Fibroblast of the conjunctiva (primary cell): ENCODE data around the gene INSYN1.
"Not testable (repeated sequence)": the region's sequence is repeated elsewhere in the genome, so short reads cannot be mapped to it uniquely, and the experiment has no call there.

Experiments used
- DNase-seq: peaks from one replicate; pipeline ENCODE4 v3.0.0-alpha.2; 2010; ENCODE audit warnings: low read depth

Gene INSYN1

DNA sequence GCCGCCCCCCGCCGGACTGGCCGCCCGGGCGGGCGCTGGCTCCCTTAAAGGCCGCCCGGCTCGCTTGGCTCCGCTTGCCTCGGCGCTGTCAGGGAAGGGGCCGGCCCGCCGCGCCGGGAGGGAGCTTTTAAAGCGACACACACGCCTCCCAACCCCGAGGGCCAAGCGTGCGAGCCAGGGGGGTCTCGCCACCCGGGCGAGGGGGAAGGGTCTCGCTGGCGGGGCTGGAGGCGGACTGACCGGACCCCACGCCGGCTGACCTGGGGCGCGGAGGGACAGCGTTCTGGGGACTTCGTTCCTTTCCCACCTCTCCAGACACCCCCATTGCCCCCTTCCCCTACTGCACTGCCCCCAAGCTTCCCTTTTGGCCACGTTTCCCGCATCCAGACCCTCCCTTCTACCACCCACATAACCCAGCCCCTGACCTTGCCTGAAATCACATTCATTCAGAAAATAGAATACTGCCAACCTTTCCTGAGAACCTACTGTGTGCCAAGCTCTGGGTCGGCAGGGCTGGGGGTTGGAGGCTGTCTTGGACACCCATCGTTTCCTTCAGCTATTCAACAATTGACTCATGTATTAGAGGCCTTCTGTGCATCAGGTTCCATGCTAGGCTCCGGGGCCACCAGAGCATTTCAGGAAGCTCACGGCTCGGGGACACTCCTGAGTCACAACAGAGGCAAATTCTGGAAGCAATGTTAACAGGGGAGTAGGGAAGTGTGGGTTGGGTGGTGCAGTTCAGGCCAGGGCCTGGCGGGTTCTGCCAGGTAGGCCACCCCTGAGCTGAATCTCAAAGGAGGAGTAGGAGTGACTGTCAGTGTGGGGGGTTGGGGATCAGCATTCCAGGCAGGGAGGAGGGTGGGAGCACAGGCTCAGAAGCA lies at the start of gene INSYN1:
Gene INSYN1 (minus strand): TSS at position 102 of the 881 bp plus-strand sequence. CDS start 2,221 bp downstream, outside the sequence.
- no peak for DNase-seq

DNA sequence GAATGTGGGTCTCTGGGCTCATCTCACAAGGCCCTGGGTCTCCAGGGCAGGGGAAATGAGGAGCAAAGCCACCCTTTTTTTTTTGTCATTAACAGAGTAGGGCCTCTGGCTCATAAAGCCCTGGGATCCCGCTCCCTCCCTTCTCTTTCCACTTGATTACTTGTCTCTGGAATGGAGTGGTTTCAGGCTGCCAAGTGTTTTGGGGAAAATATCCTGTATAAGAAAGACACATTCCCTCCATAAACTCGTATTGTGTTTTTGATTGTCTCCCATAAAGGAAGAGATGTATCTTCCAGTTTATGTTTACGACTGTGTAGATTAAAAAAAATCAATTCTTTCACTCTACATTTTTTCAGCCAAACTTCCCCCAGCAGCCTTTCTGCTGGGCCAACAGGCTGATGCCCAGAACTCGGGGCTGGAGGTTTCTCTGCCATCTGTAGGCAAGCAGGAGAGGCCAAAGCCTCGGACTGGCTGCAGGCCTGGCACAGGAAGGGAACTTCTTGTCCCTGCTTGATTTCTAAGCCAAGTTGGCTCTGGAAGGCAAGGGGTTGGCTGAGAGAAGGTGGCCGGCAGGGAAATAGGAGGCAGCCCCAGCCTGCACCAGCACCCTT lies 49.4 kb upstream of the INSYN1 start:
- DNase-seq, result no peak

DNA sequence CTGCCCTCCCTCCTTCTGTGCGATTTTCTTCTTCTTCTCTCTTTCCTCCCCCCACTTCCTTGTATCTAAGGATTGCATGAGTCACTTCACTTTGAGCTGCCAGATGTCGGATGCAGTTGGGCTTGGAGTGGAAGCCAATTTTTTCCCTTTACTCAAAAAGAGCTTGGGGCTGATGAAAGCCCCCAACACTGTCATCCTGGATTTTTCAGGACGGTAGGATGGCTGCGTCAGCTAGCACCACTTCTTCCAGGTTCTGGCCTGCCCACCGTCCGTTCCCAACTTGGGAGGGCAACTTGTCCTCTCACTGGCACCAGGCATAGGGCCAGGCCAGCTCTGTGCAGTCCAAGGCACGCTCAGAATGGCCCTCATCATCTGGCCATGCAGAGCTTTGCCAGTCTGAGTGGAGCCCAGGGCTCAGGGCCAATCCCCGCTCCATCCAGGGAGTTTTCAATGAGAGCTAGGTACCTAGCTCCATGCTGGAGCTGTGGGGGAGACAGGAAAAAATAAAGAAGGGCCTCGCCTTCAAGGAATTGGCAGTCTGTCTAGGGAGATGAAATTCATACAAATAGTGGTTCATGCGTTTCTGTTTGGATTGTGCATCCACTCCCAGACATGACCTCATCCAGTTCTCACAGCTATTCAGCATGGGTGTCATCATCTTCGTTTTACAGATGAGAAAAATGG lies 47.7 kb upstream of the INSYN1 start:
- DNase-seq, result peak; percentile 70

GRCh38 chr15:73799466-73799865 lies 46.3 kb upstream of the INSYN1 start:
- no peak for DNase-seq

- no peak for DNase-seq
Measured at GRCh38 chr15:73797366-73798158, 44.4 kb upstream of the INSYN1 start.

DNA sequence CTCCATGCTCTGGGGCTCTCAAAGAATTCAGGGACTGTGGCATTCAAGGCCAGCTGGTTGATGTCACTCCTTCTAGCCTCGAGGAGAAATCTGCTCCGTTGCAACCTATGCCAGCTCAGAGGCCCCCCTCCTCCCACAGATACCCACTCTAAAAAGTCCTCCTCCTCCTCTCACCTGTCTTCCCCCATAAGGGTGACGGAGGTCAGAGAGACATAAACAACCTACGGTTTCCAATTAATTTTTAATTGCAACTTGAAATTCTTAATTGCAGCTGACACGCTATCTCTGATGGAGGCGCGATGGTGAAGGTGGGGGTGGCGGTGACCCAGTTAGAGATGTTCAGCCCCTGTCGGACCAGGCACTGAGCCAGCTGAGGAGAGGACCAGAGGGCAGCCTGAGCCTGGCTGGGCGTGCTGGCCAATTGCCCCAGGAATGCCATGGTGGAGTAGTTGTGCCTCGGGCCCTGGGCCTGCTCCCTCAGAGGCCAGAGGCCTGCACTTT lies 43.2 kb upstream of the INSYN1 start:
- no peak for DNase-seq

DNA sequence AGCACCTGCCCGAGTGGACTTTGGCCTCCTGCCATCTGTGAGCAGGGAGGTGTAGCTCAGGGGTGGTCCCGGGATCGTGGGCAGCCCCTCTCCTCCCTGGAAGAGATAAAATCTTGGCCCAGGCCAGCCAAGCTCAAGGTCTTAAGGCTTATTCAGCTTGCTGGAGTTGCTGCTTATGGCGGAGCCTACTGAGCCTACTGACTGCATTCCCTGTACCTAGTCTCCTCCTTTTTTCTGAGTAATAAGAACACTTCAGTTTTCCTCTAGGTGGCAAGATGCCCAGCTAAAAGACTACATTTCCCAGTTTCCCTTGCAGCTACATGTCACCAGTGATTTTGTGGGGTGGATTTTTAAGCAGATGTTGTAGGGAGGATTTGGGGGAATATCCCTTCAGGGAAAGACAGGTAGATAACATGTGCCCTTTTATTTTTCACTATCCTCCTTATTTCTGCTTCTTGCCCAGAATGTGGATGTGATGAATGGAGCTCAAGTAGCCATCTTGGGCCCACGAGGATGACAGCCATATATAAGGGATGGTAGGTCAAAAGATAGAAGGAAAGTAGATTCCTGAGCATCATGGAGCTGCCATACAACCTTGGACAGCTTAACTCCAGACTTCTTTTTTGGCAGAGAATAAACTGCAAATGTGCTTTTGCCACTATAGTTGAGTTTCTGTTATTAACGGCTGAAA lies 41.4 kb upstream of the INSYN1 start:
- DNase-seq, result no peak

DNA sequence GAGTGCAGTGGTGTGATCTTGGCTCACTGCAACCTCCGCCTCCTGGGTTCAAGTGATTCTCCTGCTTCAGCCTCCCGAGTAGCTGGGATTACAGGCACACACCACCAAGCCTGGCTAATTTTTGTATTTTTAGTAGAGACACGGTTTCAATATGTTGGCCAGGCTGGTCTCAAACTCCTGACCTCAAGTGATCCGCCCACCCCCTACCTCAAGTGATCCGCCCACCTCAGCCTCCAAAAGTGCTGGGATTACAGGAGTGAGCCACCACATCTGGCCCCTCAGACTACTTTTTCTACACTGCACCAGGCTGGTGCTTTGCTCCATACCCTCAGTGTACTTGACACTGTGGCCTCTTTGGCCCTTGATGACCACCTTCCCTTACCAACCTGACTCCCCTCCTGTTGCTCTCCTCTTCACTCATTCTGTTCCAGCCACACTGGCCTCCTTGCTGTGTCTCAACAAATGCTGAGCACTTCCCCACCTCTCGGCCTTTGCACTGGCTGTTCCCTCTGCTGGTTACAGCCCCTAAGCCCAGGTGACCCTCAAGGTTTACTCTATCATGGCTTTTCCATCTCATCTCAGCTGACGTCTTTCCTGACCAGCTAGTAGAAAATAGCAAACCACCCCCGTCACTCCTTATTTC lies 39.9 kb upstream of the INSYN1 start:
- not testable (repeated sequence) for DNase-seq

DNA sequence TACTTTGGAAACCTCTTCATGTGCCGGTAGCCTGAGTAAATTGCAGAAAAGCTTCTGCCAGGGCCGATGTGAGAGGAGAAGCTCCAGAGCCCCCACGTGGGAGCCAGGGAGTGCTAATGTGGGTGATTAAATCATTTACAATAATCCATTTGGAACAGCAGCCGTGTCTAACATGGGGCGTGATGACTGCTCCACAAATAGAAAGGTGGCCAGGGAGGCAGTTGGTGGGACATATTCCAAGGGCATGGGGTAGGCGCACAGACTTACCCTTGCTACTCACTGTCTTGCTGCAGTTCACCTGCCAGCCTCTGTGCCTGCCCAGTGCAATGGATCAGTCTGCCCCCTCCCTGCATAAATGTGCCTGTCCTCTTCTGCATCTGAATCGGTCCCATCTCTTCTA lies 39.3 kb upstream of the INSYN1 start:
- no peak for DNase-seq

GRCh38 chr15:73789521-73790240 lies 36.5 kb upstream of the INSYN1 start:
- DNase-seq, result no peak

GRCh38 chr15:73787621-73788020 lies 34.5 kb upstream of the INSYN1 start:
- no peak for DNase-seq

GRCh38 chr15:73786538-73786937 lies 33.4 kb upstream of the INSYN1 start:
- no peak for DNase-seq

- not testable (repeated sequence) for DNase-seq
Measured at GRCh38 chr15:73785256-73786014, 32.3 kb upstream of the INSYN1 start.

DNA sequence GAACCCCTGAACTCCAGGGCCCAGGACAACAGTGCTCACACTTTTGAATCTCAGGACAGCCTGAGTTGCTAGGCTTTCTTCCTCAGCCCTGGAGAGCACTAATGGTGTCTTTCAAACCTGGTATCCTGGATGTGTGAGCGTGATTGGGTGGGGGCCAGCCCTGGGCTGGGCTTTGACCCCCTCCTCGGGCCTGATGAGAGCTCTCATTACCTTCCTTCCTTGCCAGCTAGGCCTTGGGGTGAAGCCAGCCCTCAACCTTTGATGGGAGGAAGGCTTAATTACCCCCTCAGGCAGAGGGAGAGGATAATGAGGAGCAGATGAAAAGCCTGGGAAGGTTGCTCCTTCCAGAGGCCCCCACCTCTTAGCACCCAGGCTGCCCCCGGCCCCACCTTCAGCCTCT lies 31.1 kb upstream of the INSYN1 start:
- DNase-seq, result no peak

DNA sequence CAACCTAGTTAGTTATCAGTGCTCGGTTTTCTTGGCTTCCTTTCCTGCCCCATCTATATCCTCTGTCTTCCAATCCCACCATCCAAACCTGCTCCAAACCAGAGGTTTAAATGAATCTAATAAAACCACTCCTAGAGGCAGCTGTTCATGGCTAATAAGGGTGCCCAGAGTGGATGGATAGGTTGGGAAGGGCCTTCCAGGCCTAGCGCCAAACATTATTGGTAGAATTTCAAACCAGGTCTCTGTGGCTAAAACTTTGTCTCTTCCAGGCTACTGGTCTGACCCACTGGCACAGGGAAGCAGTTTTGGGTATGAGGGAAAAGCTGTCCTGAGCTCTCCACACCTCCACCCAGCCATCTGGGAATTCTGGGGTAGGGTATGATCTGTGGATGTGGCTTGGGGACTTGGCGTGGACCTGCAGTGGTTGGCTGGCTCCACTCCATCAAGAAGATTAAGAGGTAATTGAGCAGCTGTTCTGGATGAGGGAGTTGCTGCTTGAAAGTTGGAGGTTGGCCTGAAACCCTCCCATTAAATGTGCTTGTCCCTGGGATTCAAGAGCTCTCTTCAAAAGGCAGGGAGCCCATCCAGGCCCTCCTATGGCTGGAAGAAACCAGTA lies 29.3 kb upstream of the INSYN1 start:
- no peak for DNase-seq

DNA sequence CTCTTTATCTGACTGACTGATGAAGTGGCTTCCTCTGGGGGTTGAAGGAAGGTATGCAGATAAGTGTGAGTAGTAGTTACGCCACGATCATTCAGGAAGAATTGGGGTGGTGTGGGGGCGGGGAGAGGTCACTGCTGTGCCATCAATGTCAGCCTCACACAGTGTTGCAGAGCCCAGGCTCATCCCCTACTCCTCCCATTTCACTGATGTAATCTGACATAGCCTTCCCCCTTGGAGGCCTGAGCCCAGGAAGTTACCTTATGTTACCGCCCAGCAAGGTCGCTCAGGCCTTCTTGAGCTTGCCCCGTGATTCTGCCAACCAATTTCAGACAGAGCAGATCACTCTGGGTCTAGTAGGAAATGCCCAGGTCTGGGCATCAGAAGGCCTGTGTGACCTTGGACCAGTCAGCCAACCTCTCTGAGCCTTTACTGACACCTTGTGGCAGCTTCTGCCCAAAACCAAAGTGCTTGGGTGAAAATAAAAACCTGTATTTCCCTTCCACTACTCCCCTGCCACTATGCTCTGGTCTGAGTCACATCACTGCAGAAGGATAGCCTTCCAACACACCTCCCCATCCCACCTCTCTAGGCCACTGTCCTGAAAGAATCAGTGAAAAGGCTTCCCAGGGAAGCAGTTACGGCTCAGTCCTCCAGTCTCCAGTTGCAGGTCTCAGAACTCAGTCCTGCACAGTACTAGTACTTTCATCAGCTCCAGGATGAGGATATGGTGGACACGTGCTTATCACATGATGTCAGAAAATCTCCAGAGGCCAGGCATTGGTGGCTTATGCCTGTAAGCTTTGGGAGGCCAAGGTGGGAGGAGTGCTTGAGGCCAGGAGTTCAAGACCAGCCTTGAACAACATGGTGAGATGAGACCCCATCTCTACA lies 28.1 kb upstream of the INSYN1 start:
- no peak for DNase-seq

GRCh38 chr15:73779974-73780373 lies 26.8 kb upstream of the INSYN1 start:
- no peak for DNase-seq

- no peak for DNase-seq
Measured at GRCh38 chr15:73777741-73778140, 24.6 kb upstream of the INSYN1 start.
